CD14-positive monocyte (primary cell): ENCODE data around the gene DUSP3. TPM values are rescaled to one million over a fixed set of nuclear protein-coding genes. Genes with fewer than 3 reads are reported as not detected.

ENCODE experiments used
- DNase-seq, 3 donors: peaks; one replicate each; pipeline ENCODE4 v3.0.0-alpha.2; 2011 to 2022
- H2AFZ ChIP-seq: 2 replicates; pipeline ENCODE4 v1.6.0; 2012; ENCODE audit warnings: mild to moderate bottlenecking, low read depth, low read length, inconsistent platforms; ENCODE audit not compliant: insufficient read depth, poor library complexity, severe bottlenecking
- H3K27ac ChIP-seq, 2 donors: 1 replicate in 1 of 2; 2 replicates in 1 of 2; pipeline ENCODE4 v1.5.1; 2012 to 2013; ENCODE audit warnings: low read length in 2 of 2, control low read depth in 1 of 2, inconsistent platforms in 1 of 2, low read depth in 1 of 2, mild to moderate bottlenecking in 1 of 2
- H3K27me3 ChIP-seq, 2 donors: one replicate each; pipeline versions ENCODE4 v1.6.0 to v1.6.1; 2011 to 2013; ENCODE audit warnings: low read length in 2 of 2; ENCODE audit not compliant: control insufficient read depth in 2 of 2, insufficient read depth in 2 of 2
- H3K36me3 ChIP-seq, 2 donors: replicated peaks in 1 of 2; 1 replicate in 1 of 2; 2 replicates in 1 of 2; pipeline versions ENCODE4 v1.5.1 to v1.6.1; 2012 to 2013; ENCODE audit warnings: low read length in 2 of 2, control low read depth in 1 of 2, inconsistent platforms in 1 of 2, mild to moderate bottlenecking in 1 of 2; ENCODE audit not compliant: insufficient read depth in 2 of 2, control insufficient read depth in 1 of 2
- H3K4me1 ChIP-seq, 2 donors: 1 replicate in 1 of 2; 2 replicates in 1 of 2; pipeline versions ENCODE4 v1.5.1 to v1.6.1; 2012 to 2013; ENCODE audit warnings: low read length in 2 of 2, control low read depth in 1 of 2, inconsistent platforms in 1 of 2, mild to moderate bottlenecking in 1 of 2, moderate library complexity in 1 of 2; ENCODE audit not compliant: insufficient read depth in 2 of 2, control insufficient read depth in 1 of 2
- H3K4me2 ChIP-seq: replicated peaks from 2 replicates; pipeline ENCODE3; 2012; ENCODE audit warnings: low read length, moderate library complexity, mild to moderate bottlenecking; ENCODE audit not compliant: poor library complexity, severe bottlenecking; ENCODE audit errors: extremely low read depth
- H3K4me3 ChIP-seq, 3 experiments: fragments of 200-600 bp in 1 of 3; sonication (generic) in 1 of 3; replicated peaks in 1 of 3; 1 replicate in 2 of 3; 2 replicates in 1 of 3; pipeline ENCODE4 v1.5.1; 2011 to 2013; ENCODE audit warnings: low read length in 3 of 3, mild to moderate bottlenecking in 3 of 3, control low read depth in 2 of 3, low read depth in 2 of 3, inconsistent platforms in 1 of 3, moderate library complexity in 1 of 3
- H3K79me2 ChIP-seq: 2 replicates; pipeline ENCODE4 v1.6.0; 2012; ENCODE audit warnings: mild to moderate bottlenecking, control low read depth, inconsistent platforms, low read length, moderate library complexity; ENCODE audit not compliant: insufficient read depth
- H3K9ac ChIP-seq: 2 replicates; pipeline ENCODE4 v1.6.0; 2017; ENCODE audit warnings: low read length, mild to moderate bottlenecking; ENCODE audit not compliant: insufficient read depth, poor library complexity, severe bottlenecking
- H3K9me3 ChIP-seq, 2 donors: replicated peaks in 1 of 2; 1 replicate in 1 of 2; 2 replicates in 1 of 2; pipeline versions ENCODE4 v1.5.1 to v1.6.1; 2012 to 2013; ENCODE audit warnings: low read length in 2 of 2, control low read depth in 1 of 2; ENCODE audit not compliant: control insufficient read depth in 1 of 2, insufficient read depth in 1 of 2
- H4K20me1 ChIP-seq: 2 replicates; pipeline ENCODE4 v1.6.0; 2012; ENCODE audit warnings: mild to moderate bottlenecking, low read length, control low read depth, moderate library complexity; ENCODE audit not compliant: insufficient read depth
- H3K27ac Mint-ChIP-seq, 7 donors: one replicate each; pipeline ENCODE4 v1.8.0; 2020; ENCODE audit warnings: mild to moderate bottlenecking in 7 of 7, mixed read lengths in 7 of 7, moderate library complexity in 6 of 7, inconsistent platforms in 2 of 7
- H3K27me3 Mint-ChIP-seq, 3 donors: one replicate each; pipeline ENCODE4 v1.8.0; 2021 to 2022; ENCODE audit warnings: low read depth in 3 of 3, mild to moderate bottlenecking in 3 of 3, mixed read lengths in 3 of 3, moderate library complexity in 3 of 3, inconsistent platforms in 1 of 3
- H3K36me3 Mint-ChIP-seq, 2 donors: one replicate each; pipeline ENCODE4 v1.8.0; 2020; ENCODE audit warnings: mixed read lengths in 2 of 2, inconsistent platforms in 1 of 2, mild to moderate bottlenecking in 1 of 2
- H3K4me1 Mint-ChIP-seq: one replicate; pipeline ENCODE4 v1.8.0; 2020; ENCODE audit warnings: mild to moderate bottlenecking, mixed read lengths
- H3K4me3 Mint-ChIP-seq, 2 donors: one replicate each; pipeline ENCODE4 v1.8.0; 2020; ENCODE audit warnings: mild to moderate bottlenecking in 2 of 2, mixed read lengths in 2 of 2, moderate library complexity in 1 of 2
- H3K9me3 Mint-ChIP-seq, 7 donors: one replicate each; pipeline ENCODE4 v1.8.0; 2020 to 2022; ENCODE audit warnings: mixed read lengths in 7 of 7, mild to moderate bottlenecking in 6 of 7, moderate library complexity in 6 of 7, inconsistent platforms in 2 of 7
- WGBS: methylation state at CpG from one replicate; pipeline ENCODE4 v1.1.5; 2013; ENCODE audit warnings: missing lambda C conversion rate; ENCODE audit not compliant: insufficient coverage; 5-methylcytosine and 5-hydroxymethylcytosine counted together
- intact Hi-C, 2 donors: fragments of 100-400 bp; cut with micrococcal nuclease; formaldehyde crosslinking; loops; one replicate each; pipeline versions ENCODE4 v1.15.0 to v1.15.1; 2023
- polyA plus RNA-seq, 3 donors: library from polyadenylated mRNA; depleted of rRNA in 1 of 3; unstranded in 2 of 3; stranded (reverse) in 1 of 3; fragments of 300-500 nt in 2 of 3; fragments of >200 nt in 1 of 3; fragmentation: Illumina TruSeq in 2 of 3; gene quantifications; 1 replicate in 2 of 3; 2 replicates in 1 of 3; pipeline ENCODE4 v1.2.3, GENCODE V29; 2012 to 2021
- TF ChIP-seq, protein P1 (sequence below): fragments of 200-600 bp; IDR thresholded peaks from one replicate; pipeline ENCODE4 v1.8.0; 2022; ENCODE audit warnings: antibody characterized with exemption, mild to moderate bottlenecking

DUSP3 gene
- polyA plus RNA-seq, 3 donors, result 36.7 to 78.5 (median 58.9) TPM

DNA sequence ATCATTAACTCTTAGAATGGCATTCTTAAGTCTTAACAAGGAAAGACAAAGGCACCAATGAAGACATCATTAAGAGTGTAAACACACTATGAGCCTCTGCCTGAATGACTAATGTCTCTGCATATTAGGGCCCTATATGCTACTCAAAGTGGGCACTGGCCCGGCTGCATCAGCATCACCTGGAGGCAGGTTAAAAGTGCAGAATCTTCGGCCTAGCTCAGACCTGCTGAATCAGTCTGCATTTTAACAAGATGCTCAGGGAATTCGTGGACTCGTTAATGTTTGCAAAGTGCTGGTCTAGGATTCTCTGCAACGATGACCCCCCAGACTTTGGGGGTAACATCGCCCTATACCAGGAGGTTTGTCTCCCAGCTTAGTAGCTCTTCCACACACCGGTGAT lies 47.4 kb upstream of the DUSP3 start:
- H3K4me1 Mint-ChIP-seq, result no peaks in the 10 kb centered on the region
- H2AFZ ChIP-seq, result no peak overlapping the region
- no peak overlapping the region for H3K27ac Mint-ChIP-seq
- intact Hi-C loops, result no loop called here
- H3K27me3 ChIP-seq, result peaks cover 0 to under 1% of the 10 kb centered on the region in 2 donors
- H4K20me1 ChIP-seq, result no peaks in the 10 kb centered on the region
- WGBS, result 100% methylated on average over 4 of the region's 7 CpGs
- no peaks in the 10 kb centered on the region for H3K79me2 ChIP-seq
- H3K4me3 ChIP-seq, result no peak overlapping the region
- TF ChIP-seq, protein P1, sequence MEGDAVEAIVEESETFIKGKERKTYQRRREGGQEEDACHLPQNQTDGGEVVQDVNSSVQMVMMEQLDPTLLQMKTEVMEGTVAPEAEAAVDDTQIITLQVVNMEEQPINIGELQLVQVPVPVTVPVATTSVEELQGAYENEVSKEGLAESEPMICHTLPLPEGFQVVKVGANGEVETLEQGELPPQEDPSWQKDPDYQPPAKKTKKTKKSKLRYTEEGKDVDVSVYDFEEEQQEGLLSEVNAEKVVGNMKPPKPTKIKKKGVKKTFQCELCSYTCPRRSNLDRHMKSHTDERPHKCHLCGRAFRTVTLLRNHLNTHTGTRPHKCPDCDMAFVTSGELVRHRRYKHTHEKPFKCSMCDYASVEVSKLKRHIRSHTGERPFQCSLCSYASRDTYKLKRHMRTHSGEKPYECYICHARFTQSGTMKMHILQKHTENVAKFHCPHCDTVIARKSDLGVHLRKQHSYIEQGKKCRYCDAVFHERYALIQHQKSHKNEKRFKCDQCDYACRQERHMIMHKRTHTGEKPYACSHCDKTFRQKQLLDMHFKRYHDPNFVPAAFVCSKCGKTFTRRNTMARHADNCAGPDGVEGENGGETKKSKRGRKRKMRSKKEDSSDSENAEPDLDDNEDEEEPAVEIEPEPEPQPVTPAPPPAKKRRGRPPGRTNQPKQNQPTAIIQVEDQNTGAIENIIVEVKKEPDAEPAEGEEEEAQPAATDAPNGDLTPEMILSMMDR, result no peak
- H3K4me3 Mint-ChIP-seq, result no peak overlapping the region
- H3K4me2 ChIP-seq, result no peak overlapping the region
- H3K36me3 ChIP-seq, result no peaks in the 10 kb centered on the region
- no peaks in the 10 kb centered on the region for H3K4me1 ChIP-seq
- H3K36me3 Mint-ChIP-seq, result peaks cover 4 to 7% of the 10 kb centered on the region in 2 donors
- H3K9me3 ChIP-seq, result no peaks in the 10 kb centered on the region
- H3K9me3 Mint-ChIP-seq, result no peaks in the 10 kb centered on the region
- H3K27me3 Mint-ChIP-seq, result peaks cover 0 to 7% (median 2%) of the 10 kb centered on the region in 3 donors
- no peak overlapping the region for H3K9ac ChIP-seq
- H3K27ac ChIP-seq, result no peak overlapping the region
- DNase-seq, result no peak

DNA sequence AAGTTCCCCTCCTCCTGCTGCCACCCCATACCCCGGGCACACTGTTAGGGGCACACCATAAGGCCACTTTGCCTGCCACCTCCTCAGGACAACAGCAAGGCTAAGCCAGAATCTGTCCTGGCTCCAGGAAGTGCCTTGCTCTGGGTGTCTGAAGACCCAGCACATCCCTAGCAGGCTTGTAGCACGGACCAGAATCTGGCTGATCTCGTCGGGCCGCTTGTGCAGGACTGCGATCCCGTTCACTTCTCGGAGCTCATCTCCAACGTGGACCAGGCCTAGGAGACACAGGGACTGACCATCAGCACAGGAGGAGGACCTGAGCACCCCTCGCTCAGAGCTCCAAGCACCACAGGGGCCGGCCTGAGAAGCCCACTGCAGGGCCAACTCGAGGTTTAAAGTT lies 46.8 kb upstream of the DUSP3 start:
- H3K4me1 Mint-ChIP-seq, result no peaks in the 10 kb centered on the region
- Histone ChIP-seq H3K79me2 (no peaks in the 10 kb centered on the region), H2AFZ (no peak overlapping the region), H3K4me1 (no peaks in the 10 kb centered on the region), H3K9ac (no peak overlapping the region), H3K27me3 (no peaks in the 10 kb centered on the region), H3K36me3 (no peaks in the 10 kb centered on the region), H3K9me3 (no peaks in the 10 kb centered on the region), H3K4me2 (no peak overlapping the region), H4K20me1 (no peaks in the 10 kb centered on the region), H3K27ac (no peak overlapping the region), H3K4me3 (no peak overlapping the region)
- DNase-seq, result no peak
- WGBS, result 96% methylated on average over 11 of the region's 12 CpGs
- H3K9me3 Mint-ChIP-seq, result no peaks in the 10 kb centered on the region
- peaks cover 0 to 3% (median 0%) of the 10 kb centered on the region in 3 donors for H3K27me3 Mint-ChIP-seq
- TF ChIP-seq, protein P1, result no peak
- H3K27ac Mint-ChIP-seq, result no peak overlapping the region
- intact Hi-C loops, result no loop called here
- H3K36me3 Mint-ChIP-seq, result peaks cover 6 to 7% of the 10 kb centered on the region in 2 donors
- H3K4me3 Mint-ChIP-seq, result no peak overlapping the region
